GM23338 (cell line): Measurements from ENCODE around the gene CLSTN2. TPM values are rescaled to one million over a fixed set of nuclear protein-coding genes. Genes with fewer than 3 reads are reported as not detected.

ENCODE experiments used
- ATAC-seq: fragments of 200-7000 bp; cut with Tn5 transposase; 3 replicates; pipeline ENCODE4 v1.9.1; 2020
- DNase-seq: peaks from one replicate; pipeline ENCODE4 v3.0.0-alpha.2; 2015; ENCODE audit warnings: low spot score
- H2AFZ ChIP-seq: fragments of 200-600 bp; sonication (generic); 2 replicates; pipeline ENCODE4 v1.8.0; 2016; ENCODE audit warnings: antibody characterized with exemption, mild to moderate bottlenecking, moderate library complexity
- H3F3A ChIP-seq: fragments of 200-600 bp; sonication (generic); replicated peaks from 2 replicates; pipeline ENCODE4 v1.8.0; 2017; ENCODE audit warnings: antibody characterized with exemption, mixed run types, low read depth
- H3K27ac ChIP-seq: fragments of 200-600 bp; sonication (generic); 2 replicates; pipeline ENCODE4 v1.6.1; 2016; ENCODE audit warnings: low read depth
- H3K27me3 ChIP-seq: fragments of 200-600 bp; sonication (generic); 2 replicates; pipeline ENCODE4 v1.8.0; 2016; ENCODE audit warnings: mild to moderate bottlenecking, mixed run types, moderate library complexity; ENCODE audit not compliant: insufficient read depth
- H3K36me3 ChIP-seq: fragments of 200-600 bp; sonication (generic); 2 replicates; pipeline ENCODE4 v1.8.0; 2016; ENCODE audit warnings: mild to moderate bottlenecking; ENCODE audit not compliant: insufficient read depth
- H3K4me1 ChIP-seq: fragments of 200-600 bp; sonication (generic); 2 replicates; pipeline ENCODE4 v1.8.0; 2016; ENCODE audit warnings: mild to moderate bottlenecking, moderate library complexity; ENCODE audit not compliant: insufficient read depth
- H3K4me2 ChIP-seq: fragments of 200-600 bp; sonication (generic); 2 replicates; pipeline ENCODE4 v1.7.1; 2017; ENCODE audit warnings: mixed run types
- H3K4me3 ChIP-seq: fragments of 200-600 bp; sonication (generic); 2 replicates; pipeline ENCODE4 v1.6.1; 2016; ENCODE audit warnings: mixed run types
- H3K79me2 ChIP-seq: fragments of 200-600 bp; sonication (generic); replicated peaks from 2 replicates; pipeline ENCODE4 v1.8.0; 2017; ENCODE audit warnings: mild to moderate bottlenecking; ENCODE audit not compliant: insufficient read depth
- H3K9me2 ChIP-seq: fragments of 200-600 bp; sonication (generic); 2 replicates; pipeline ENCODE4 v1.8.0; 2017; ENCODE audit not compliant: insufficient read depth
- H4K20me1 ChIP-seq: fragments of 200-600 bp; sonication (generic); replicated peaks from 2 replicates; pipeline ENCODE4 v1.8.0; 2017; ENCODE audit warnings: mild to moderate bottlenecking; ENCODE audit not compliant: insufficient read depth
- H3K27ac Mint-ChIP-seq: 2 replicates; pipeline ENCODE4 v1.8.0; 2020; ENCODE audit warnings: inconsistent platforms, mild to moderate bottlenecking, moderate library complexity, mixed read lengths
- H3K27me3 Mint-ChIP-seq: 3 replicates; pipeline ENCODE4 v1.8.0; 2022; ENCODE audit warnings: low read depth, mild to moderate bottlenecking, moderate library complexity, mixed read lengths, inconsistent platforms; ENCODE audit not compliant: insufficient read depth, poor library complexity
- H3K36me3 Mint-ChIP-seq: 3 replicates; pipeline ENCODE4 v1.8.0; 2021; ENCODE audit warnings: low read depth, mild to moderate bottlenecking, inconsistent platforms, moderate library complexity, mixed read lengths
- H3K4me1 Mint-ChIP-seq: 3 replicates; pipeline ENCODE4 v1.8.0; 2020; ENCODE audit warnings: mild to moderate bottlenecking, inconsistent platforms, mixed read lengths
- H3K4me3 Mint-ChIP-seq: 3 replicates; pipeline ENCODE4 v1.8.0; 2021; ENCODE audit warnings: moderate library complexity, mild to moderate bottlenecking, inconsistent platforms, mixed read lengths
- H3K9me3 Mint-ChIP-seq: 3 replicates; pipeline ENCODE4 v1.8.0; 2020; ENCODE audit warnings: moderate library complexity, mild to moderate bottlenecking, inconsistent platforms, mixed read lengths
- JUNB ChIP-seq: IDR thresholded peaks from one replicate; pipeline ENCODE4 v1.6.1; 2016; ENCODE audit warnings: antibody characterized with exemption; ENCODE audit not compliant: unreplicated experiment
- POLR2AphosphoS5 ChIP-seq: IDR thresholded peaks from 2 replicates; pipeline ENCODE4 v1.6.1; 2016; ENCODE audit warnings: antibody characterized with exemption, low read depth
- STAT1 ChIP-seq: IDR thresholded peaks from one replicate; pipeline ENCODE4 v1.6.1; 2016; ENCODE audit warnings: antibody characterized with exemption; ENCODE audit not compliant: unreplicated experiment
- ZNF114 ChIP-seq: fragments of 250-450 bp; sonication (Bioruptor Pico); IDR thresholded peaks from 2 replicates; pipeline ENCODE4 v1.5.0; 2020; ENCODE audit warnings: mild to moderate bottlenecking, moderate library complexity
- ZNF331 ChIP-seq: fragments of 250-450 bp; sonication (Bioruptor Pico); IDR thresholded peaks from 2 replicates; pipeline ENCODE4 v1.5.0; 2020; ENCODE audit warnings: low read depth, mild to moderate bottlenecking, moderate library complexity
- ZNF462 ChIP-seq: fragments of 250-450 bp; sonication (Bioruptor Pico); IDR thresholded peaks from 2 replicates; pipeline ENCODE4 v1.5.0; 2020; ENCODE audit warnings: mild to moderate bottlenecking, moderate library complexity
- polyA plus RNA-seq: library from polyadenylated mRNA; unstranded; fragments of >200 nt; fragmentation: Nextera tagmentation; extraction: Ambion mirVana; gene quantifications from 2 replicates; pipeline ENCODE4 v1.2.1, GENCODE V29; 2016
- total RNA-seq: library from RNA; depleted of rRNA; stranded (reverse); fragments of >200 nt; shearing (Covaris generic); gene quantifications from 2 replicates; pipeline ENCODE4 v1.2.3, GENCODE V29; 2014
- TF ChIP-seq, protein P1 (sequence below): IDR thresholded peaks from one replicate; pipeline ENCODE4 v1.6.1; 2018; ENCODE audit warnings: antibody characterized with exemption; ENCODE audit not compliant: unreplicated experiment
- TF ChIP-seq, protein P2 (sequence below): IDR thresholded peaks from 2 replicates; pipeline ENCODE4 v1.6.1; 2016; ENCODE audit warnings: antibody characterized with exemption

CLSTN2 gene
- total and polyA plus RNA-seq, 2 experiments from 2014 or later, result 0.11 to 0.83 TPM

DNA sequence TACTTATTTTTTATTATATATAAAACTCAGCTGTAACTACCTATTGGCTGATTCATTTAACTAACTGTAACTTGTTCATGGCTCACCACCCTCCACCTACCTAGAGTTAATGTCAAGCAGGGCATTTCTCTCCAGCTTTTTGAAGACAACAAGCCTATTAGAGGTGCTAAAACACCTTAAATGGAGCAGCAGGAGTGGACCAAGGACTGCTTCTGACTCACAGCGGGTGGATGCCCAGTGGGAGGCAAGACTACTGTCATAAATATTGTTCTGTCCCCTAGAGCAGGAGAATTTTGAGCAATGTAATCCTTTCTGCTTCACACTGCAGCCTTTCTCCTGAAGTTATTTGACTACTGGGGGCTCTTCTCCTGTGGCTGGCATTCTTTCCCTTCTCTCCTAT lies 146.9 kb downstream of the CLSTN2 start (continued):
- TF ChIP-seq, protein P1, sequence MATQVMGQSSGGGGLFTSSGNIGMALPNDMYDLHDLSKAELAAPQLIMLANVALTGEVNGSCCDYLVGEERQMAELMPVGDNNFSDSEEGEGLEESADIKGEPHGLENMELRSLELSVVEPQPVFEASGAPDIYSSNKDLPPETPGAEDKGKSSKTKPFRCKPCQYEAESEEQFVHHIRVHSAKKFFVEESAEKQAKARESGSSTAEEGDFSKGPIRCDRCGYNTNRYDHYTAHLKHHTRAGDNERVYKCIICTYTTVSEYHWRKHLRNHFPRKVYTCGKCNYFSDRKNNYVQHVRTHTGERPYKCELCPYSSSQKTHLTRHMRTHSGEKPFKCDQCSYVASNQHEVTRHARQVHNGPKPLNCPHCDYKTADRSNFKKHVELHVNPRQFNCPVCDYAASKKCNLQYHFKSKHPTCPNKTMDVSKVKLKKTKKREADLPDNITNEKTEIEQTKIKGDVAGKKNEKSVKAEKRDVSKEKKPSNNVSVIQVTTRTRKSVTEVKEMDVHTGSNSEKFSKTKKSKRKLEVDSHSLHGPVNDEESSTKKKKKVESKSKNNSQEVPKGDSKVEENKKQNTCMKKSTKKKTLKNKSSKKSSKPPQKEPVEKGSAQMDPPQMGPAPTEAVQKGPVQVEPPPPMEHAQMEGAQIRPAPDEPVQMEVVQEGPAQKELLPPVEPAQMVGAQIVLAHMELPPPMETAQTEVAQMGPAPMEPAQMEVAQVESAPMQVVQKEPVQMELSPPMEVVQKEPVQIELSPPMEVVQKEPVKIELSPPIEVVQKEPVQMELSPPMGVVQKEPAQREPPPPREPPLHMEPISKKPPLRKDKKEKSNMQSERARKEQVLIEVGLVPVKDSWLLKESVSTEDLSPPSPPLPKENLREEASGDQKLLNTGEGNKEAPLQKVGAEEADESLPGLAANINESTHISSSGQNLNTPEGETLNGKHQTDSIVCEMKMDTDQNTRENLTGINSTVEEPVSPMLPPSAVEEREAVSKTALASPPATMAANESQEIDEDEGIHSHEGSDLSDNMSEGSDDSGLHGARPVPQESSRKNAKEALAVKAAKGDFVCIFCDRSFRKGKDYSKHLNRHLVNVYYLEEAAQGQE, result no peak
- TF ChIP-seq ZNF114 (no peak), ZNF331 (no peak), POLR2AphosphoS5 (no peak), JUNB (no peak)
- TF ChIP-seq, protein P2, sequence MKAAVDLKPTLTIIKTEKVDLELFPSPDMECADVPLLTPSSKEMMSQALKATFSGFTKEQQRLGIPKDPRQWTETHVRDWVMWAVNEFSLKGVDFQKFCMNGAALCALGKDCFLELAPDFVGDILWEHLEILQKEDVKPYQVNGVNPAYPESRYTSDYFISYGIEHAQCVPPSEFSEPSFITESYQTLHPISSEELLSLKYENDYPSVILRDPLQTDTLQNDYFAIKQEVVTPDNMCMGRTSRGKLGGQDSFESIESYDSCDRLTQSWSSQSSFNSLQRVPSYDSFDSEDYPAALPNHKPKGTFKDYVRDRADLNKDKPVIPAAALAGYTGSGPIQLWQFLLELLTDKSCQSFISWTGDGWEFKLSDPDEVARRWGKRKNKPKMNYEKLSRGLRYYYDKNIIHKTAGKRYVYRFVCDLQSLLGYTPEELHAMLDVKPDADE, result no peak

DNA sequence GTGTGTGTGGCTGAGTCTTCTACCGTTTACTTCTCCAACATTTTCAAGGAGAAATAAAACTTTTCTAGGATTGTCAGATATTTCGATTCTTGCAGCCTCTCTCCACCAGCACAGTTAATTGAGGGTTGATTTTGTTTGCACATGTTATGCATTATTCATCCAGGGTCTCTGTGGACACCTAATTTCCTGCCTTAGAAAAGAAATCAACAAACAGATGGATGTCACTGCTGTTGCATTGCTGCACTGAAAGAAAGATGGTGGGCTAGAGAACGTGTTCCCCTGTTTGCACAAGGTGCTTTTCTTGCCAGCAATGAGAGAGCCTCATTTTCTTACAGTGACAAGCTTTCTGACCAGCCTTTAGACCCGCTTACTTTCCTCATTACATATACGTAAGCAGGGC lies 150.0 kb downstream of the CLSTN2 start:
- H3K27me3 ChIP-seq, result no peaks in the 10 kb centered on the region
- Mint-ChIP-seq H3K36me3 (peaks cover 20% of the 10 kb centered on the region), H3K4me1 (no peaks in the 10 kb centered on the region), H3K27me3 (peaks cover 2% of the 10 kb centered on the region), H3K4me3 (no peak overlapping the region), H3K27ac (no peak overlapping the region), H3K9me3 (peaks cover 31% of the 10 kb centered on the region)
- no peaks in the 10 kb centered on the region for H3F3A ChIP-seq
- no peak for TF ChIP-seq POLR2AphosphoS5
- TF ChIP-seq, protein P2, result no peak
- TF ChIP-seq ZNF462 (CRISPR knock-in tag), result no peak
- no peak for TF ChIP-seq JUNB
- no peak for TF ChIP-seq ZNF114
- TF ChIP-seq STAT1, result no peak
- H3K4me1 ChIP-seq, result no peaks in the 10 kb centered on the region
- H4K20me1 ChIP-seq, result no peaks in the 10 kb centered on the region
- no peaks in the 10 kb centered on the region for H3K79me2 ChIP-seq
- no peak overlapping the region for H2AFZ ChIP-seq
- H3K9me2 ChIP-seq, result peaks cover 17% of the 10 kb centered on the region; the same call in 1 of the 2 replicates
- H3K27ac ChIP-seq, result no peak overlapping the region
- no peak overlapping the region for H3K4me2 ChIP-seq
- H3K36me3 ChIP-seq, result peaks cover 8% of the 10 kb centered on the region; the same call in 1 of the 2 replicates
- ATAC-seq, result no peak
- no peak for DNase-seq
- H3K4me3 ChIP-seq, result no peak overlapping the region
